Fibroblast of skin of right biceps (primary cell): ENCODE data around the gene CMTM1.
A peak's percentile ranks its signal among the peaks of the same experiment; 100 is the strongest.
"Not testable (repeated sequence)": the region's sequence is repeated elsewhere in the genome, so short reads cannot be mapped to it uniquely, and the experiment has no call there.

ENCODE experiments used
- DNase-seq: peaks from one replicate; pipeline ENCODE4 v3.0.0-alpha.2; 2013

Gene CMTM1

GRCh38 chr16:66563574-66564334 lies 2.5 kb upstream of the CMTM1 start:
- no peak for DNase-seq

- DNase-seq = not testable (repeated sequence)
Measured at GRCh38 chr16:66567270-66567669, 1.0 kb downstream of the CMTM1 start.

- DNase-seq = peak; percentile 46
Measured at GRCh38 chr16:66568355-66568754, 2.1 kb downstream of the CMTM1 start.

- DNase-seq = peak; percentile 51
Measured at GRCh38 chr16:66569131-66569530, 2.9 kb downstream of the CMTM1 start.

- peak; percentile 54 for DNase-seq
Measured at GRCh38 chr16:66569827-66570405, 3.7 kb downstream of the CMTM1 start.

GRCh38 chr16:66572356-66572755 lies 6.1 kb downstream of the CMTM1 start:
- DNase-seq = no peak

GRCh38 chr16:66574081-66574480 lies 7.8 kb downstream of the CMTM1 start:
- no peak for DNase-seq

- no peak for DNase-seq
Measured at GRCh38 chr16:66574531-66574930, 8.3 kb downstream of the CMTM1 start.

- no peak for DNase-seq
Measured at GRCh38 chr16:66575060-66575459, 8.8 kb downstream of the CMTM1 start.

- no peak for DNase-seq
Measured at GRCh38 chr16:66576296-66576695, 10.1 kb downstream of the CMTM1 start.

GRCh38 chr16:66578651-66579531 lies 12.7 kb downstream of the CMTM1 start, which contains the start of gene CMTM2:
TSS of gene CMTM2 (plus strand) at chr16:66579463. CDS start at chr16:66579608, 145 bp downstream.
- DNase-seq = no peak

GRCh38 chr16:66580605-66581209 lies 14.5 kb downstream of the CMTM1 start:
- DNase-seq = peak; percentile 77

- DNase-seq = no peak
Measured at GRCh38 chr16:66581246-66581952, 15.2 kb downstream of the CMTM1 start.

- no peak for DNase-seq
Measured at GRCh38 chr16:66585481-66586239, 19.4 kb downstream of the CMTM1 start.

- DNase-seq = no peak
Measured at GRCh38 chr16:66587881-66588600, 21.8 kb downstream of the CMTM1 start.

- DNase-seq = no peak
Measured at GRCh38 chr16:66588981-66589713, 22.9 kb downstream of the CMTM1 start.

- no peak for DNase-seq
Measured at GRCh38 chr16:66590322-66590721, 24.1 kb downstream of the CMTM1 start.

GRCh38 chr16:66591018-66591417 lies 24.8 kb downstream of the CMTM1 start:
- no peak for DNase-seq

GRCh38 chr16:66592241-66592640 lies 26.0 kb downstream of the CMTM1 start:
- no peak for DNase-seq

- no peak for DNase-seq
Measured at GRCh38 chr16:66592814-66593213, 26.6 kb downstream of the CMTM1 start.
